Osteocyte (in vitro differentiated cells): Measurements from ENCODE around the gene COX10. TPM values are rescaled to one million over a fixed set of nuclear protein-coding genes. Genes with fewer than 3 reads are reported as not detected.

ENCODE experiments used
- DNase-seq: peaks from one replicate; pipeline ENCODE4 v3.0.0; 2021; ENCODE audit warnings: mixed read lengths; ENCODE audit not compliant: unreplicated experiment; ENCODE audit errors: extremely low spot score
- H3K27ac Mint-ChIP-seq: one replicate; pipeline ENCODE4 v1.8.0; 2021; ENCODE audit warnings: mild to moderate bottlenecking, mixed read lengths; ENCODE audit not compliant: unreplicated experiment
- H3K27me3 Mint-ChIP-seq: one replicate; pipeline ENCODE4 v1.8.0; 2021; ENCODE audit warnings: mixed read lengths; ENCODE audit not compliant: unreplicated experiment
- H3K36me3 Mint-ChIP-seq: one replicate; pipeline ENCODE4 v1.8.0; 2021; ENCODE audit warnings: mixed read lengths; ENCODE audit not compliant: unreplicated experiment
- H3K4me1 Mint-ChIP-seq: one replicate; pipeline ENCODE4 v1.8.0; 2021; ENCODE audit warnings: mixed read lengths; ENCODE audit not compliant: unreplicated experiment
- H3K4me3 Mint-ChIP-seq: one replicate; pipeline ENCODE4 v1.8.0; 2021; ENCODE audit warnings: mild to moderate bottlenecking, moderate library complexity, mixed read lengths; ENCODE audit not compliant: unreplicated experiment
- H3K9me3 Mint-ChIP-seq: one replicate; pipeline ENCODE4 v1.8.0; 2021; ENCODE audit warnings: mixed read lengths; ENCODE audit not compliant: unreplicated experiment
- total RNA-seq: library from RNA; stranded (reverse); gene quantifications from 2 replicates; pipeline ENCODE4 v1.2.1, GENCODE V29; 2021
- TF ChIP-seq, protein P1 (sequence below): fragments of 200-600 bp; sonication (generic); IDR thresholded peaks from 2 replicates; pipeline ENCODE4 v1.5.0; 2021; ENCODE audit warnings: antibody characterized with exemption, mild to moderate bottlenecking, moderate library complexity

COX10 gene
- total RNA-seq, 1 donor from 2014 or later: 15.6 TPM

DNA sequence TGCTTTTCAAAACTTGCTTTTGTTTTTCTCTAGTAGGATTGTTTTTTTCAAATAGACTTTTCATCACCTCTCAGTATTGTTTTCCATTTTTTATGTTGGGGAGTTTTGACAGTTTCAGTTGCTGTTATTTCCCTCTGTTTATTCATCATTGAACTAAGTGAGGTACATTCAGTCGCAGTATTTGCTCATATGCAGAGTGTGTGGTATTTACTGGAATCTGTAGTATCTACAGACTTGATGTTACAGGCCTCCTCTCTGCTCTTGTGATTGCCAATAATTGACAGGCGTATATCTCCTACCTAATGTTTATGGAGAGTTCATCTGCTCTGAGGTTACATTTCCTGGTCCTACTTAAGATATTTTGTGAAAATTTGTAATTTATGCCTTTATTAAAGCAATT, 49.6 kb downstream of the COX10 start:
- H3K4me1 Mint-ChIP-seq: no peaks in the 10 kb centered on the region
- no peaks in the 10 kb centered on the region for H3K27me3 Mint-ChIP-seq
- no peak for DNase-seq
- TF ChIP-seq, protein P1, sequence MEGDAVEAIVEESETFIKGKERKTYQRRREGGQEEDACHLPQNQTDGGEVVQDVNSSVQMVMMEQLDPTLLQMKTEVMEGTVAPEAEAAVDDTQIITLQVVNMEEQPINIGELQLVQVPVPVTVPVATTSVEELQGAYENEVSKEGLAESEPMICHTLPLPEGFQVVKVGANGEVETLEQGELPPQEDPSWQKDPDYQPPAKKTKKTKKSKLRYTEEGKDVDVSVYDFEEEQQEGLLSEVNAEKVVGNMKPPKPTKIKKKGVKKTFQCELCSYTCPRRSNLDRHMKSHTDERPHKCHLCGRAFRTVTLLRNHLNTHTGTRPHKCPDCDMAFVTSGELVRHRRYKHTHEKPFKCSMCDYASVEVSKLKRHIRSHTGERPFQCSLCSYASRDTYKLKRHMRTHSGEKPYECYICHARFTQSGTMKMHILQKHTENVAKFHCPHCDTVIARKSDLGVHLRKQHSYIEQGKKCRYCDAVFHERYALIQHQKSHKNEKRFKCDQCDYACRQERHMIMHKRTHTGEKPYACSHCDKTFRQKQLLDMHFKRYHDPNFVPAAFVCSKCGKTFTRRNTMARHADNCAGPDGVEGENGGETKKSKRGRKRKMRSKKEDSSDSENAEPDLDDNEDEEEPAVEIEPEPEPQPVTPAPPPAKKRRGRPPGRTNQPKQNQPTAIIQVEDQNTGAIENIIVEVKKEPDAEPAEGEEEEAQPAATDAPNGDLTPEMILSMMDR: no peak
- H3K9me3 Mint-ChIP-seq: peaks cover 4% of the 10 kb centered on the region
- H3K36me3 Mint-ChIP-seq: peaks cover 7% of the 10 kb centered on the region
- H3K27ac Mint-ChIP-seq: no peak overlapping the region
- H3K4me3 Mint-ChIP-seq: no peak overlapping the region

GRCh38 chr17:14119546-14119945, 50.2 kb downstream of the COX10 start:
- H3K4me3 Mint-ChIP-seq: no peak overlapping the region
- TF ChIP-seq, protein P1: no peak
- H3K27ac Mint-ChIP-seq: no peak overlapping the region
- H3K27me3 Mint-ChIP-seq: no peaks in the 10 kb centered on the region
- no peaks in the 10 kb centered on the region for H3K4me1 Mint-ChIP-seq
- peaks cover 7% of the 10 kb centered on the region for H3K36me3 Mint-ChIP-seq
- no peak for DNase-seq
- peaks cover 4% of the 10 kb centered on the region for H3K9me3 Mint-ChIP-seq

DNA sequence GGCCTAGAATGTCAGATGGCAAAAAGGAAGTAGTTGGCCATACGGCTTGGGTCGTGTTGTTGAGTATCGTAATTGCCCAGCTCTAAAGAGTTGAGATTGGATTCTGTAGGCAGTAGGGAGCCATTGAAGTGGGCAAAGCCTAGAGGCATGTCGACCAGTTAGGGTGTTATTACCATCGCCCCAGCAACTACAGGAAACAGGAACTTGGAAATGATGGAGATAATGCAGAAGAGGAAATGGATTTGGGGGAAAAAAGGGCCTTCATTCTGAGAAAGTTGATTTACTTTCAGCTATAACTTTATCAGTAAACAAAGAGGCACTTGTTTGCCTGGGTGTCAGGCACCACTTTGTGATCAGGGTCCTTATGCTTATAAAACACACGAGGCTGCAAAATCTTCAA, 52.6 kb downstream of the COX10 start:
- no peak for DNase-seq
- Mint-ChIP-seq H3K4me3 (no peak overlapping the region), H3K36me3 (peaks cover 2% of the 10 kb centered on the region), H3K9me3 (no peaks in the 10 kb centered on the region), H3K4me1 (no peaks in the 10 kb centered on the region), H3K27me3 (no peaks in the 10 kb centered on the region), H3K27ac (no peak overlapping the region)
- TF ChIP-seq, protein P1: no peak

DNA sequence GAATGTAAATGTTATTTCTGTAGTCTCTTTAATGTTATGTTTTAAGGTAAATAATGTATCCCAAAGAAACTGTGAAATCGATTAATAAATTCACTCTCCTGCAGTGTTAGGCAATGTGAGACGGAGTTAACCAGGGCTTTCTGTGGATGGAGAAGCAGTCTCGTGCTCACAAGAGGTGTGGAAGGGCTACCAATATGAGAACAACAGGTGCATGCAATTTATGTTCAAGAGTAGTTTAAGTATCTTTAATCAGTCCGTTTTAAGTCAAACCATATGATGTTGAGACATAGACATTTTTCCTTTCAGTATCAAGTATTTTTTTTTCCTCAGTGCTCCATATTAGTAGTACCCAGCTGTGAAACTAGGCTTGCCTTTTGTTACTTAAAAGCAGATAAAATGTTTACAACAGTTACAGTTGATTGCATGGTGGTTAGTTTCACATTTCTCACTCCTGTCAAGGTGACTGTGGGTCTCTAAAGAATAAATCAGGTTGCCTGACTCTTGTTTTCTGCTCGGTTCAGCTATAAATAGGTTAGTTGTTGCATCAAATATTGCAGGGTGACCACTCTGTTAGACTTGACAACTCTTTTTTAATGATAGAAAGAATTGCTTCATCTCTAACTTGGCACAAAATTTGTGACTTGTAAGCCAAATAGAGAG, 54.4 kb downstream of the COX10 start:
- Mint-ChIP-seq H3K36me3 (peaks cover 2% of the 10 kb centered on the region), H3K4me1 (no peaks in the 10 kb centered on the region), H3K27ac (no peak overlapping the region), H3K4me3 (no peak overlapping the region), H3K27me3 (no peaks in the 10 kb centered on the region), H3K9me3 (no peaks in the 10 kb centered on the region)
- DNase-seq: no peak
- TF ChIP-seq, protein P1: no peak

- Mint-ChIP-seq H3K27ac (no peak overlapping the region), H3K9me3 (no peaks in the 10 kb centered on the region), H3K4me1 (peaks cover 4% of the 10 kb centered on the region), H3K36me3 (peaks cover 2% of the 10 kb centered on the region), H3K27me3 (no peaks in the 10 kb centered on the region), H3K4me3 (no peak overlapping the region)
- DNase-seq: no peak
- TF ChIP-seq, protein P1: no peak
Measured at GRCh38 chr17:14124854-14125253, 55.5 kb downstream of the COX10 start.
